Activated naive CD8-positive, alpha-beta T cell (primary cell): ENCODE measurements around the gene ECHDC1.
"Not testable (repeated sequence)": the region's sequence is repeated elsewhere in the genome, so short reads cannot be mapped to it uniquely, and the experiment has no call there.

Experiments used
- H3K27ac Mint-ChIP-seq: one replicate; pipeline ENCODE4 v1.8.0; 2021; ENCODE audit warnings: mixed read lengths
- H3K27me3 Mint-ChIP-seq: one replicate; pipeline ENCODE4 v1.8.0; 2021; ENCODE audit warnings: mixed read lengths
- H3K36me3 Mint-ChIP-seq: one replicate; pipeline ENCODE4 v1.8.0; 2021; ENCODE audit warnings: mixed read lengths
- H3K4me1 Mint-ChIP-seq: one replicate; pipeline ENCODE4 v1.8.0; 2021; ENCODE audit warnings: low read depth, mixed read lengths
- H3K4me3 Mint-ChIP-seq: one replicate; pipeline ENCODE4 v1.8.0; 2021; ENCODE audit warnings: mild to moderate bottlenecking, mixed read lengths
- H3K9me3 Mint-ChIP-seq: one replicate; pipeline ENCODE4 v1.8.0; 2021; ENCODE audit warnings: low read depth, mixed read lengths

ECHDC1 gene

DNA sequence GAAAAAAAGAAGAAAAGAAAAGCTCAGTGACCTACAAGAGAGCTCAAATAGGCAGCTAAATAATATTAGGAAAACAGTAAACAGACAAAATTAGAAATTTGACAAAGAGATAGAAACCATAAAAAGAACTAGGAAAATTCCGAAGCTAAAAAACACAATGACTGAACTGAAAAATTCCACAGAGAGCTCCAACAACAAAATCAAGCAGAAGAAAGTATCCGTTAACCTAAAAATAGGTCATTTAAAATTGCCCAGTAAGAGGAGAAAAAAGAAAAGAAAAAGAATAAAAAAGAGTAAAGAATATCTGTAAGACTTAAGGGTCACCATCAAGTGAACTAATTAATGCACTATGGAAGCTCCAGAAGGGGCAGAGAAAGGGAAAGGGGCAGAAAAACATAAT lies 6.6 kb upstream of the ECHDC1 start:
- H3K4me3 Mint-ChIP-seq, result no peak overlapping the region
- H3K4me1 Mint-ChIP-seq, result peaks cover 5% of the 10 kb centered on the region
- H3K9me3 Mint-ChIP-seq, result peaks cover 24% of the 10 kb centered on the region

DNA sequence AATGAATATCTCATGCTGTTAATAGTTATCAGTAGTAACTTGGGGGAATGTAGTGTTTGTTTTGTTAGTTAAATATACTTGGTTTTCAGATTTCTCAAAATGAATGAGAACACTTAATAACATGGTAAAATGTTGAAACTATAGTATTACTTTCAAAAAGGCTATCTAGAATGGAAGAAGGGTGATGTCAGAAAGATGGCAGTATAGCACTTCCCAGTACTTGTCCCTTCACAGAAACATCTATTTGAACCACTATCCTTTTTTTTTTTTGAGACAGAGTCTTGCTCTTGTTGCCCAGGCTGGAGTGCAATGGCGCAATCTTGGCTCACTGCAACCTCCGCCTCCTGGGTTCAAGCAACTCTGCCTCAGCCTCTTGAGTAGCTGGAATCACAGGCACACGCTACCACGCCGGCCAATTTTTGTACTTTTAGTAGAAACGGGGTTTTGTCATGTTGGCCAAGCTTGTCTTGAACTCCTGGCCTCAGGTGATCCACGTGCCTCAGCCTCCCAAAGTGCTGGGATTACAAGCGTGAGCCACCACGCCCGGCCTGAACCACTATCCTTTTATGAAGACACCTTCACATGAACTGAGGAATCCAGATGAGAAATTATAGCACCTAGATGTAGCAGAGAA lies 4.7 kb upstream of the ECHDC1 start:
- H3K4me1 Mint-ChIP-seq, result peaks cover 5% of the 10 kb centered on the region
- H3K4me3 Mint-ChIP-seq, result no peak overlapping the region
- no peak overlapping the region for H3K27ac Mint-ChIP-seq
- no peaks in the 10 kb centered on the region for H3K27me3 Mint-ChIP-seq
- peaks cover 13% of the 10 kb centered on the region for H3K36me3 Mint-ChIP-seq
- peaks cover 20% of the 10 kb centered on the region for H3K9me3 Mint-ChIP-seq

More for the DNA sequence above, 6.6 kb upstream of the ECHDC1 start:
- peaks cover 15% of the 10 kb centered on the region for H3K36me3 Mint-ChIP-seq
- H3K27ac Mint-ChIP-seq, result no peak overlapping the region
- H3K27me3 Mint-ChIP-seq, result no peaks in the 10 kb centered on the region

- Mint-ChIP-seq H3K9me3 (peaks cover 11% of the 10 kb centered on the region), H3K36me3 (peaks cover 11% of the 10 kb centered on the region), H3K27me3 (no peaks in the 10 kb centered on the region), H3K27ac (no peak overlapping the region), H3K4me1 (peaks cover 5% of the 10 kb centered on the region), H3K4me3 (no peak overlapping the region)
Observed at GRCh38 chr6:127347178-127347577, 3.8 kb upstream of the ECHDC1 start.

DNA sequence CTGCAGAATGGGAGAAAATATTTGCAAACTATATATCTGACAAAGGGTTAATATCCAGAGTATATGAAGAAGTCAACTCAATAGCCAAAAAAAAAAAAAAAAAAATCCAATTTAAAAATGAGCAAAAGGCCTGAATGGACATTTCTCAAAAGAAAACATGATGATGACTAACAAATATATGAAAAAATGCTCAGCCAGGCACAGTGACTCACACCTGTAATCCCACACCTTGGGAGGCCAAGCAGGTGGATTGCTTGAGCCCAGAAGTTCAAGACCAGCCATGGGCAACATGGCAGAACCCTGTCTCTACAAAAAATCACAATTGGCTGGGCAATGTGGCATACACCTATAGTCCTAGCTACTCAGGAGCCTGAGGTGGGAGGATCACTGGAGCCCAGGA lies 2.1 kb upstream of the ECHDC1 start:
- no peaks in the 10 kb centered on the region for H3K27me3 Mint-ChIP-seq
- peak overlapping the region; percentile 18 for H3K4me3 Mint-ChIP-seq
- peaks cover 11% of the 10 kb centered on the region for H3K9me3 Mint-ChIP-seq

DNA sequence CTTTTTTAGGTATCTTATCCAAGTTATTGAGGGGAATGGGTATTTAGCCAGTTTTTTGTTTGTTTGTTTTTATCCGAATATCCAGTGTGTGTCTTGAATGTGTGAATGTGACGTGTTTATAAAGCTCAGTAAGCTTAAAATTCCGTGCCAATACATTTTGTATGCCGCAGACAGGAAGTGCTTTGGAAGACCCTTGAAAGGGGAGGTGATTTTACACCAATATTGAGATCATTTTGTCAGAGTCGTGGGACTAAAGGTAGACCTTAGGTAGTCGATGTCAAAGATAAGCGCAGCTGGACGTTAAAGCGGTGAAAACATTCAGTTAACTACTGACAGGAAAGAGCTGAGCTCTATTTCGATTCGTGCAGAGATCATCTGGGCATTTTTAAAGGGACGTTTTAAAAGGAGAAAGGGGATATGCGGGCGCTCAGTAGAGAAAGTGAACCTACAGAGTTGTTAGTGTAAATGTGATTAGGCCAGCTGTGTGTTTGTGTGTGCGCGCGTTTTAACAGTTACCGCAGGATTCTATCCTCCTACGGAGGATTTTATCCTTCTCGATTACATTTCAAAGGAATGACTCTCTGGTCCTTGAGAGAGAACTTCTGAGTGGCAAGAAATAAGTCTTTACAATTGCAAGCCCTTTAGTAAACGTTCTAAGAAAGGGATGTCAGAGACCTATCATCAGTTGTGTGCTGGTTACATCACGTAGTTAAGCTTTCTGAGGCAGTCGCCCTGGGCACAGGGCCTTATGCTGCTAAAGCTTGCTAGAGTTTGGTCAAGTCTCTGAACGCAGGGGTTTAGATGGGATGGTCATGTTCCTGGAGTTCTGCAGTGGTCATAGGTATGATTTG lies 625 bp upstream of the ECHDC1 start:
- H3K4me1 Mint-ChIP-seq, result peaks cover 6% of the 10 kb centered on the region
- H3K27ac Mint-ChIP-seq, result no peak overlapping the region
- H3K27me3 Mint-ChIP-seq, result no peaks in the 10 kb centered on the region
- H3K9me3 Mint-ChIP-seq, result no peaks in the 10 kb centered on the region
- H3K4me3 Mint-ChIP-seq, result no peak overlapping the region
- peaks cover 7% of the 10 kb centered on the region for H3K36me3 Mint-ChIP-seq

More for the DNA sequence above, 2.1 kb upstream of the ECHDC1 start:
- no peak overlapping the region for H3K27ac Mint-ChIP-seq
- peaks cover 13% of the 10 kb centered on the region for H3K36me3 Mint-ChIP-seq
- peaks cover 5% of the 10 kb centered on the region for H3K4me1 Mint-ChIP-seq

DNA sequence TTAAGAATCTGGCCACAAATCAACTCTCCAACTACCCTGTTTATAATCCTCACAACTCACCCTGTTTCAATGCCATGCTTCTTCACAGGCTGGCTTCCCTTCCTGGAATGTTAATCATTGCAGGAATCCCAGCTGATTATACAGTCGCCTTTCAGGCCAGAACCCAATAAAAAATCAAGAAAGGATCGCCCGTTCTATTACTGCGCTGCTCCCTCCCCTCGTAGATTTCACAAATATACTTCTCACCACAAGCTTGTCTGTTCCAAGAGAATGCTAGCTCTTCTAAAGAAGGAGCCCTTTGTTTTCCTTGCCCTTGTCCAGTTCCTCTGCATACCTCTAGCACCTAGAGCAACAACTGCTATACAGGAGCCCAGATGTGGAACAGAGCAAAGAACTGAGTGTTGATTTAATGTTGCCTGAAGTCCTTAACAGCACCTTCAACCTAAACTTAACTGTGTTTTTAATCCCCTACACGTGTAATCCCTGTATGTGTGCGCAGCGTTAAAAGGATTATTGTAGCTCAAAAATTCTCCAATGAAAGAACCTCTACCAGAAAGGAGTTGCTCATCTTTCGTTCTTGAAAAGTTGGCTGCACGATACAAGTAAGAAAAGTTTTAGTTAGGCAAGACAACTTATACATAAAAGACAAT lies 988 bp downstream of the ECHDC1 start:
- Mint-ChIP-seq H3K4me3 (no peak overlapping the region), H3K4me1 (peaks cover 22% of the 10 kb centered on the region), H3K9me3 (no peaks in the 10 kb centered on the region), H3K27me3 (no peaks in the 10 kb centered on the region), H3K27ac (no peak overlapping the region), H3K36me3 (peaks cover 4% of the 10 kb centered on the region)

- Mint-ChIP-seq H3K27me3 (no peaks in the 10 kb centered on the region), H3K36me3 (peaks cover 4% of the 10 kb centered on the region), H3K9me3 (no peaks in the 10 kb centered on the region), H3K4me3 (no peak overlapping the region), H3K27ac (no peak overlapping the region), H3K4me1 (peaks cover 30% of the 10 kb centered on the region)
Observed at GRCh38 chr6:127341471-127342202, 1.8 kb downstream of the ECHDC1 start.

DNA sequence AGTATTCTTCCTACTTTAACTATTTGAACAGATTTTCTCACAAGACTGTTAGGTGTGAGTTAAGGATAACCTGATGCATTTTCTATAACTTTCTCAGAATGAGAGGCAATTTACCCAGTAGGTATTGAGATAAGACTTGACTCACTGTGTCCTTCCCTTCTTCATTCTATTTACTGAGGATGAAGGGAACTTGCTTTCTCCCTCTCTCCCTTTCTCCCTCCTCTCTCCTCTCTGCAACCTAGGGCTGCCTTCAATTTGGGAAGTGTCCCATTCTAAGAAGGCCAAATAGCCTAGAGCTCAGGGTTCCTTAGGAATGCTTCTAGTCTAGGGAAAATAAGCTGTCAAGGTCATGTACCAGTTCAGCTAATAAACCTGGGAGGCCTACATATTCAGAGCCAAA lies 3.2 kb downstream of the ECHDC1 start:
- peaks cover 4% of the 10 kb centered on the region for H3K36me3 Mint-ChIP-seq
- H3K4me3 Mint-ChIP-seq, result peak overlapping the region; percentile 60
- H3K4me1 Mint-ChIP-seq, result peaks cover 40% of the 10 kb centered on the region
- no peaks in the 10 kb centered on the region for H3K27me3 Mint-ChIP-seq
- no peak overlapping the region for H3K27ac Mint-ChIP-seq
- H3K9me3 Mint-ChIP-seq, result no peaks in the 10 kb centered on the region

DNA sequence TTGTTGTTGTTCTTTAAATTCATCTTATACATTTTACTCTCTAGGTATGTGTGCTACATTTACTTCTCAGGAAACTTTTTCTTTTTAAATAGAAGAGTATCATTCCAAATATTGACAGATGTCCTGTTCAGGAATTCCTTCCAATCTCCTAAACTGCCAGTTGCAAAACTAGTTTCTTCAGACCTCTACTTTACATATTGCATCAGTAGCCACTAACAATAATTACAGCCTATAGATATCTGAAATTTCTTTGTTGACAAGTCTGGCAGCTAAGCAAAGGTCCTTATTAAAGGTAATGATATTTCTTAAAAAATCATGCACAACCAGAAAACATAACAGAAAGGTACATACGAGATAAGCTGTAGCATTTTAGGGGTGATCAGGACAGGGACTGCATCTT lies 4.5 kb downstream of the ECHDC1 start:
- H3K4me3 Mint-ChIP-seq, result peak overlapping the region; percentile 30
- no peaks in the 10 kb centered on the region for H3K9me3 Mint-ChIP-seq
- peaks cover 51% of the 10 kb centered on the region for H3K4me1 Mint-ChIP-seq

GRCh38 chr6:127332383-127332961 lies 10.9 kb downstream of the ECHDC1 start:
- no peak overlapping the region for H3K4me3 Mint-ChIP-seq
- no peaks in the 10 kb centered on the region for H3K9me3 Mint-ChIP-seq
- H3K4me1 Mint-ChIP-seq, result peaks cover 51% of the 10 kb centered on the region
- H3K36me3 Mint-ChIP-seq, result peaks cover 8% of the 10 kb centered on the region
- no peaks in the 10 kb centered on the region for H3K27me3 Mint-ChIP-seq
- no peak overlapping the region for H3K27ac Mint-ChIP-seq

More for the DNA sequence above, 4.5 kb downstream of the ECHDC1 start:
- Mint-ChIP-seq H3K36me3 (peaks cover 6% of the 10 kb centered on the region), H3K27me3 (no peaks in the 10 kb centered on the region), H3K27ac (no peak overlapping the region)

GRCh38 chr6:127331256-127331655 lies 12.2 kb downstream of the ECHDC1 start:
- not testable (repeated sequence) for H3K4me3 Mint-ChIP-seq, H3K27ac Mint-ChIP-seq, H3K9me3 Mint-ChIP-seq, H3K27me3 Mint-ChIP-seq
- H3K4me1 Mint-ChIP-seq, result peaks cover 40% of the 10 kb centered on the region
- H3K36me3 Mint-ChIP-seq, result peaks cover 11% of the 10 kb centered on the region

GRCh38 chr6:127328043-127328609 lies 15.3 kb downstream of the ECHDC1 start:
- H3K27ac Mint-ChIP-seq, result no peak overlapping the region
- peaks cover 19% of the 10 kb centered on the region for H3K36me3 Mint-ChIP-seq
- H3K9me3 Mint-ChIP-seq, result no peaks in the 10 kb centered on the region
- no peak overlapping the region for H3K4me3 Mint-ChIP-seq
- H3K27me3 Mint-ChIP-seq, result no peaks in the 10 kb centered on the region
- H3K4me1 Mint-ChIP-seq, result peaks cover 21% of the 10 kb centered on the region

GRCh38 chr6:127319686-127320085 lies 23.7 kb downstream of the ECHDC1 start:
- Mint-ChIP-seq H3K27me3 (no peaks in the 10 kb centered on the region), H3K9me3 (no peaks in the 10 kb centered on the region), H3K4me1 (peaks cover 26% of the 10 kb centered on the region), H3K27ac (peak overlapping the region; percentile 43), H3K4me3 (no peak overlapping the region), H3K36me3 (peaks cover 12% of the 10 kb centered on the region)
